GM12892 (cell line): ENCODE data around the gene SYNGR3.

Experiments
- POLR2A ChIP-seq: IDR thresholded peaks from 2 replicates; pipeline ENCODE4 v1.6.1; 2011; ENCODE audit warnings: low read depth, low read length, control low read depth
- POLR2AphosphoS5 ChIP-seq: IDR thresholded peaks from 2 replicates; pipeline ENCODE4 v1.6.1; 2011; ENCODE audit warnings: low read depth, low read length, control low read depth
- TAF1 ChIP-seq: IDR thresholded peaks from 2 replicates; pipeline ENCODE4 v1.6.1; 2011; ENCODE audit warnings: low read depth, mild to moderate bottlenecking, control low read depth, low read length, borderline replicate concordance

DNA sequence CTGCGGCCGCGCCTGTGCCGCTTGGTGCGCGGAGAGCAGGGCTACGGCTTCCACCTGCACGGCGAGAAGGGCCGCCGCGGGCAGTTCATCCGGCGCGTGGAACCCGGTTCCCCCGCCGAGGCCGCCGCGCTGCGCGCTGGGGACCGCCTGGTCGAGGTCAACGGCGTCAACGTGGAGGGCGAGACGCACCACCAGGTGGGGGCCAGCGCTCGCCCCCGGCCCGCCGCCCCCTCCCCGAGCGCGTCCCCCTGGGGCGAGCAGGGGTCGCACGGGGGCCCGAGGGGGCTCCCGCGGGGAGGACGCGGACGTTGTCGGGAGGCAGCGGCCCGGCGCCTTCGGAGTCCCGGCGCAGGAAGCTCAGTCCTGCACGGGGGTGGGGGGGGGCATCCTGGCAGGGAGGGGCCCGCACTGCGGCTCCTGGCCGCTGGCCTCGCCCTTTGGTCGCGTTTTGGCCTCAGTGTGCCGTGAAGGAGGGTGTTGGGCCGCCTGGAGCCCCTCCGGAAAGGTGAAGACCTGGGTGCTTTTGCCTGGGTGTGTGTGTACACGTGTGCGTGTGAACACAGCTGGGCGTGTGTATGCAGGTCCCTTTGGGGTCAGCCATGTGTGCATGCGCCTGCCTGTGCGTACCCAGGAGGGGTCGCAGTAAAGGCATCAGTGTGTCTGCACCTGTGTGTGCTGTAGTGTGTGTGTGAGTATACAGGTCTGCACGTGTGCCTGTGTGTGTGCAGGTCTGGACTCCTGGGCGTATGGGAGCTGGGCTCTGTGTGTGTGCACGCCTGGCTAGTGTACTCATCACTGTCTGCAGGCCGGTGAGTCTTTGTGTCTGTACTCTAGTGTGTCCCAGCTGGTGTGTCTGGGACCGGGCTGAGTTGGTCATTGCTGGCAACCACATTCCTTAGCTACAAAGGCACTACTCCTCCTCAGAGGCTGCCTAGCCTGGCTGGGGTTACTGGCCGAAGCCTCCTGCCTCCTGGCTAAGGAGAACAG lies 37.5 kb downstream of the SYNGR3 start:
- TF ChIP-seq POLR2AphosphoS5 (no peak), POLR2A (no peak), TAF1 (no peak)
